Large intestine (tissue), 3 donors: ENCODE measurements around the gene PEF1. TPM values are rescaled to one million over a fixed set of nuclear protein-coding genes. Genes with fewer than 3 reads are reported as not detected.

Experiments
- DNase-seq, 2 donors: peaks; one replicate each; pipeline versions ENCODE4 v3.0.0 to v3.0.0-alpha.2; 2013
- H3K27ac ChIP-seq: one replicate; pipeline ENCODE4 v1.5.1; 2013; ENCODE audit warnings: low read length
- H3K27me3 ChIP-seq: 2 replicates; pipeline ENCODE4 v1.6.1; 2013; ENCODE audit warnings: low read length; ENCODE audit not compliant: control insufficient read depth, insufficient read depth
- H3K36me3 ChIP-seq: 2 replicates; pipeline ENCODE4 v1.6.1; 2013; ENCODE audit warnings: low read length; ENCODE audit not compliant: control insufficient read depth, insufficient read depth
- H3K4me1 ChIP-seq: one replicate; pipeline ENCODE4 v1.6.1; 2013; ENCODE audit warnings: low read length; ENCODE audit not compliant: control insufficient read depth, insufficient read depth
- H3K4me3 ChIP-seq: one replicate; pipeline ENCODE4 v1.5.1; 2013; ENCODE audit warnings: low read length
- H3K9me3 ChIP-seq: one replicate; pipeline ENCODE4 v1.6.1; 2013; ENCODE audit warnings: mild to moderate bottlenecking, low read depth, low read length, moderate library complexity; ENCODE audit not compliant: control insufficient read depth
- WGBS: methylation state at CpG from one replicate; pipeline ENCODE4 v1.1.5; 2013; ENCODE audit warnings: low lambda C conversion rate; ENCODE audit not compliant: insufficient coverage; 5-methylcytosine and 5-hydroxymethylcytosine counted together
- polyA plus RNA-seq: library from polyadenylated mRNA; unstranded; fragments of 120-200 nt; gene quantifications from one replicate; pipeline ENCODE4 v1.2.1, GENCODE V29; 2013

Gene PEF1
- polyA plus RNA-seq, 1 donor, result 57.4 TPM

GRCh38 chr1:31665234-31665878, 20.7 kb upstream of the PEF1 start:
- H3K4me3 ChIP-seq, result no peak overlapping the region
- H3K36me3 ChIP-seq, result peaks cover 48% of the 10 kb centered on the region
- no CpG with 5 or more reads among the region's 7 CpGs for WGBS
- H3K27me3 ChIP-seq, result no peaks in the 10 kb centered on the region
- H3K4me1 ChIP-seq, result peaks cover 47% of the 10 kb centered on the region
- no peak overlapping the region for H3K27ac ChIP-seq
- DNase-seq, result no peak
- no peaks in the 10 kb centered on the region for H3K9me3 ChIP-seq

- Histone ChIP-seq H3K4me3 (no peak overlapping the region), H3K27me3 (no peaks in the 10 kb centered on the region), H3K9me3 (no peaks in the 10 kb centered on the region), H3K27ac (no peak overlapping the region), H3K4me1 (peaks cover 39% of the 10 kb centered on the region), H3K36me3 (peaks cover 51% of the 10 kb centered on the region)
- no CpG with 5 or more reads among the region's 9 CpGs for WGBS
- no peak for DNase-seq
These were observed 19.9 kb upstream of the PEF1 start for GRCh38 chr1:31664528-31664927.

GRCh38 chr1:31663622-31664452, 19.2 kb upstream of the PEF1 start:
- no peak for DNase-seq
- H3K4me1 ChIP-seq, result peaks cover 33% of the 10 kb centered on the region
- no CpG with 5 or more reads among the region's 9 CpGs for WGBS

GRCh38 chr1:31662463-31662862, 17.8 kb upstream of the PEF1 start:
- WGBS, result no CpG with 5 or more reads among the region's 12 CpGs
- Histone ChIP-seq H3K9me3 (no peaks in the 10 kb centered on the region), H3K36me3 (peaks cover 59% of the 10 kb centered on the region), H3K4me3 (no peak overlapping the region), H3K4me1 (peaks cover 22% of the 10 kb centered on the region), H3K27ac (no peak overlapping the region), H3K27me3 (no peaks in the 10 kb centered on the region)
- no peak for DNase-seq

More at GRCh38 chr1:31663622-31664452, 19.2 kb upstream of the PEF1 start:
- Histone ChIP-seq H3K27me3 (no peaks in the 10 kb centered on the region), H3K4me3 (no peak overlapping the region), H3K27ac (no peak overlapping the region), H3K9me3 (no peaks in the 10 kb centered on the region), H3K36me3 (peaks cover 54% of the 10 kb centered on the region)

GRCh38 chr1:31661856-31662255, 17.2 kb upstream of the PEF1 start:
- peaks cover 61% of the 10 kb centered on the region for H3K36me3 ChIP-seq

GRCh38 chr1:31660871-31661455, 16.3 kb upstream of the PEF1 start:
- no peak overlapping the region for H3K4me3 ChIP-seq
- peaks cover 66% of the 10 kb centered on the region for H3K36me3 ChIP-seq
- WGBS, result no CpG with 5 or more reads among the region's 4 CpGs
- no peak overlapping the region for H3K27ac ChIP-seq
- DNase-seq, result no peak
- H3K27me3 ChIP-seq, result no peaks in the 10 kb centered on the region
- no peaks in the 10 kb centered on the region for H3K9me3 ChIP-seq
- peaks cover 8% of the 10 kb centered on the region for H3K4me1 ChIP-seq

More at GRCh38 chr1:31661856-31662255, 17.2 kb upstream of the PEF1 start:
- DNase-seq, result no peak
- Histone ChIP-seq H3K4me3 (no peak overlapping the region), H3K4me1 (peaks cover 17% of the 10 kb centered on the region), H3K27ac (no peak overlapping the region), H3K9me3 (no peaks in the 10 kb centered on the region), H3K27me3 (no peaks in the 10 kb centered on the region)
- no CpG with 5 or more reads among the region's 6 CpGs for WGBS

GRCh38 chr1:31659889-31660288, 15.2 kb upstream of the PEF1 start:
- H3K9me3 ChIP-seq, result no peaks in the 10 kb centered on the region
- H3K4me1 ChIP-seq, result no peaks in the 10 kb centered on the region
- H3K27ac ChIP-seq, result no peak overlapping the region
- no peaks in the 10 kb centered on the region for H3K27me3 ChIP-seq
- no CpG with 5 or more reads among the region's 3 CpGs for WGBS
- DNase-seq, result no peak
- H3K4me3 ChIP-seq, result no peak overlapping the region
- peaks cover 63% of the 10 kb centered on the region for H3K36me3 ChIP-seq

- no peak for DNase-seq
- Histone ChIP-seq H3K36me3 (peaks cover 62% of the 10 kb centered on the region), H3K9me3 (no peaks in the 10 kb centered on the region), H3K27ac (no peak overlapping the region), H3K4me3 (no peak overlapping the region), H3K27me3 (no peaks in the 10 kb centered on the region), H3K4me1 (no peaks in the 10 kb centered on the region)
- WGBS, result no CpG with 5 or more reads among the region's 3 CpGs
These were observed 14.0 kb upstream of the PEF1 start for GRCh38 chr1:31658721-31659120.

- Histone ChIP-seq H3K36me3 (peaks cover 68% of the 10 kb centered on the region), H3K27ac (no peak overlapping the region)
These were observed 13.4 kb upstream of the PEF1 start for GRCh38 chr1:31657972-31658510.

GRCh38 chr1:31657020-31657804, 12.5 kb upstream of the PEF1 start:
- WGBS, result no CpG with 5 or more reads among the region's 14 CpGs
- no peaks in the 10 kb centered on the region for H3K4me1 ChIP-seq
- peaks cover 76% of the 10 kb centered on the region for H3K36me3 ChIP-seq
- H3K27me3 ChIP-seq, result no peaks in the 10 kb centered on the region
- H3K9me3 ChIP-seq, result no peaks in the 10 kb centered on the region
- no peak overlapping the region for H3K4me3 ChIP-seq
- no peak for DNase-seq
- no peak overlapping the region for H3K27ac ChIP-seq

More at GRCh38 chr1:31657972-31658510, 13.4 kb upstream of the PEF1 start:
- Histone ChIP-seq H3K4me1 (no peaks in the 10 kb centered on the region), H3K4me3 (no peak overlapping the region), H3K9me3 (no peaks in the 10 kb centered on the region), H3K27me3 (no peaks in the 10 kb centered on the region)
- no CpG with 5 or more reads among the region's 12 CpGs for WGBS
- no peak for DNase-seq
